K562 (cell line): ENCODE data around the gene TGFBR3L. TPM values are rescaled to one million over a fixed set of nuclear protein-coding genes. Genes with fewer than 3 reads are reported as not detected.

Source experiments
- BHLHE40 ChIP-seq: IDR thresholded peaks from 2 replicates; pipeline ENCODE4 v1.6.1; 2011; ENCODE audit warnings: low read length, improper control_type of control experiment
- CCNT2 ChIP-seq: IDR thresholded peaks from 2 replicates; pipeline ENCODE4 v1.6.1; 2011; ENCODE audit warnings: borderline replicate concordance, low read depth, mild to moderate bottlenecking, moderate library complexity, mixed read lengths, low read length; ENCODE audit not compliant: insufficient read length; ENCODE audit errors: extremely low read depth
- ETV1 ChIP-seq: fragments of 450-650 bp; conservative IDR thresholded peaks from 2 replicates; pipeline ENCODE4 v1.6.1; 2016; ENCODE audit warnings: missing genetic modification characterization, control low read depth, low read depth, missing compliant biosample characterization
- FOXJ3 ChIP-seq: sonication (generic); formaldehyde crosslinking; IDR thresholded peaks from 2 replicates; pipeline ENCODE4 v1.4.0; 2020; ENCODE audit warnings: mild to moderate bottlenecking, missing genetic modification reagents
- MTA2 ChIP-seq: fragments of 450-650 bp; IDR thresholded peaks from 2 replicates; pipeline ENCODE4 v1.6.1; 2016; ENCODE audit warnings: low read depth
- NR1H2 ChIP-seq: sonication (generic); formaldehyde crosslinking; IDR thresholded peaks from 2 replicates; pipeline ENCODE4 v1.4.0; 2020; ENCODE audit warnings: mild to moderate bottlenecking, missing genetic modification reagents
- NUFIP1 ChIP-seq: fragments of 450-650 bp; IDR thresholded peaks from 2 replicates; pipeline ENCODE4 v1.6.1; 2018; ENCODE audit not compliant: partially characterized antibody
- ZNF146 ChIP-seq: IDR thresholded peaks from one replicate; pipeline ENCODE4 v1.6.1; 2018; ENCODE audit warnings: missing compliant biosample characterization; ENCODE audit not compliant: unreplicated experiment
- polyA plus RNA-seq, 8 experiments: library from polyadenylated mRNA; depleted of rRNA in 4 of 8; stranded (reverse) in 5 of 8; unstranded in 3 of 8; fragments of >200 nt; fragmentation: Nextera tagmentation in 2 of 8; fragmentation: Illumina TruSeq in 1 of 8; extraction: Ambion mirVana in 2 of 8; extraction: Trizol in 1 of 8; gene quantifications; 2 replicates each; pipeline versions ENCODE4 v1.2.1 to v1.2.3, GENCODE V29; 2011 to 2014; ENCODE audit warnings: inconsistent platforms in 1 of 8, missing spikeins in 1 of 8
- total RNA-seq, 7 experiments: library from RNA; depleted of rRNA in 6 of 7; stranded (reverse); fragments of >200 nt in 6 of 7; fragmentation: Illumina TruSeq in 2 of 7; extraction: Trizol in 2 of 7; gene quantifications; 2 replicates each; pipeline versions ENCODE4 v1.2.1 to v1.2.3, GENCODE V29; 2011 to 2021; ENCODE audit warnings: low replicate concordance in 1 of 7
- TF ChIP-seq, protein P1 (sequence below): fragments of 450-650 bp; IDR thresholded peaks from 2 replicates; pipeline ENCODE4 v1.6.1; 2018; ENCODE audit not compliant: partially characterized antibody
- TF ChIP-seq, protein P2 (sequence below), 2 experiments: IDR thresholded peaks; 2 replicates each; pipeline ENCODE4 v1.6.1; 2011; ENCODE audit warnings: borderline replicate concordance in 1 of 2, control low read depth in 1 of 2, low read depth in 1 of 2, low read length in 1 of 2, mild to moderate bottlenecking in 1 of 2, mixed read lengths in 1 of 2, moderate library complexity in 1 of 2; ENCODE audit not compliant: insufficient read depth in 1 of 2, insufficient read length in 1 of 2, poor library complexity in 1 of 2, severe bottlenecking in 1 of 2; ENCODE audit errors: extremely low read depth in 1 of 2
- TF ChIP-seq, protein P3 (sequence below): fragments of 450-650 bp; IDR thresholded peaks from 2 replicates; pipeline ENCODE4 v1.6.1; 2014; ENCODE audit warnings: low read depth, mild to moderate bottlenecking, moderate library complexity, borderline replicate concordance
- TF ChIP-seq, protein P4 (sequence below): fragments of 250-450 bp; sonication (Bioruptor Pico); IDR thresholded peaks from 2 replicates; pipeline ENCODE4 v1.9.0; 2021; ENCODE audit warnings: mild to moderate bottlenecking, inconsistent platforms
- TF ChIP-seq, protein P5 (sequence below): sonication (generic); formaldehyde crosslinking; IDR thresholded peaks from 2 replicates; pipeline ENCODE4 v1.8.1; 2023; ENCODE audit warnings: mild to moderate bottlenecking, missing genetic modification reagents, moderate library complexity
- TF ChIP-seq, protein P6 (sequence below): IDR thresholded peaks from 2 replicates; pipeline ENCODE4 v1.6.1; 2011; ENCODE audit not compliant: insufficient read length; ENCODE audit errors: extremely low read depth

The TGFBR3L gene
- total and polyA plus RNA-seq, 9 of the 15 experiments (the other 6 are each of a cell fraction or from before 2014, with no cell fraction given), result not detected

DNA sequence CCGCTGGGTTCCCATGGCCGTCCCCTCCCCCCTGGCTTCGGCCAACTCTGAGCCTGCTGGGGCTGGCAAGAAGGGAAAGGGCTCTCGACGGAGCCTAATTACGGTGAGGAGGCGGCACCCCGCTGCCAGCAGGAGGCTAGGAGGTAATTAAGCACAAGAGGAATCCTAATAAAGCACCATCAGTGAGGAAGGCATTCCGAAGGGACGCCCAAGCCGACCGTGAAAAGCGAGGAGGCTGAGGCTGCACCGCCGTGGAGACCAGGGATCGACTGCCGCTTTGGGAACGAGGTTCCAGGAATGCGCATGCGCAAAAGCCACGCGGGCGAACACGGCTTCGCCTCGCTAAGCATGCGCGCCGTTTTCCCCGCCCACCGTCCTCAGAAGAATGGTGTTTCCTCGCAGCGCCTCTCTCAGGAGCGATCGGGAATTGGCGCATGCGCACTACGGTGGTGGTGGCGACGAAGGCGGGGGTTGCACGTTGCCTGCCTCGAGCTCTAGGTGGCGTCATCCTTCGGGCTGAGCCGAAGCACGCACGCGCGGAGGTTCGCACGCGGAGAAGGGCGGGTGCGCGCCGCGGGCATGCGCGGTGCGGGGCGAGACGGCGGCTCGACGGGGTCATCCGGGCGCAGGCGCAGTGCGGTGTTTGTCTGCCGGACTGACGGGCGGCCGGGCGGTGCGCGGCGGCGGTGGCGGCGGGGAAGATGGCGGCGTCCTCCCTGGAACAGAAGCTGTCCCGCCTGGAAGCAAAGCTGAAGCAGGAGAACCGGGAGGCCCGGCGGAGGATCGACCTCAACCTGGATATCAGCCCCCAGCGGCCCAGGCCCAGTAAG lies 11.2 kb upstream of the TGFBR3L start, which contains the start of gene MAP2K7 (continued):
- TF ChIP-seq, protein P1, sequence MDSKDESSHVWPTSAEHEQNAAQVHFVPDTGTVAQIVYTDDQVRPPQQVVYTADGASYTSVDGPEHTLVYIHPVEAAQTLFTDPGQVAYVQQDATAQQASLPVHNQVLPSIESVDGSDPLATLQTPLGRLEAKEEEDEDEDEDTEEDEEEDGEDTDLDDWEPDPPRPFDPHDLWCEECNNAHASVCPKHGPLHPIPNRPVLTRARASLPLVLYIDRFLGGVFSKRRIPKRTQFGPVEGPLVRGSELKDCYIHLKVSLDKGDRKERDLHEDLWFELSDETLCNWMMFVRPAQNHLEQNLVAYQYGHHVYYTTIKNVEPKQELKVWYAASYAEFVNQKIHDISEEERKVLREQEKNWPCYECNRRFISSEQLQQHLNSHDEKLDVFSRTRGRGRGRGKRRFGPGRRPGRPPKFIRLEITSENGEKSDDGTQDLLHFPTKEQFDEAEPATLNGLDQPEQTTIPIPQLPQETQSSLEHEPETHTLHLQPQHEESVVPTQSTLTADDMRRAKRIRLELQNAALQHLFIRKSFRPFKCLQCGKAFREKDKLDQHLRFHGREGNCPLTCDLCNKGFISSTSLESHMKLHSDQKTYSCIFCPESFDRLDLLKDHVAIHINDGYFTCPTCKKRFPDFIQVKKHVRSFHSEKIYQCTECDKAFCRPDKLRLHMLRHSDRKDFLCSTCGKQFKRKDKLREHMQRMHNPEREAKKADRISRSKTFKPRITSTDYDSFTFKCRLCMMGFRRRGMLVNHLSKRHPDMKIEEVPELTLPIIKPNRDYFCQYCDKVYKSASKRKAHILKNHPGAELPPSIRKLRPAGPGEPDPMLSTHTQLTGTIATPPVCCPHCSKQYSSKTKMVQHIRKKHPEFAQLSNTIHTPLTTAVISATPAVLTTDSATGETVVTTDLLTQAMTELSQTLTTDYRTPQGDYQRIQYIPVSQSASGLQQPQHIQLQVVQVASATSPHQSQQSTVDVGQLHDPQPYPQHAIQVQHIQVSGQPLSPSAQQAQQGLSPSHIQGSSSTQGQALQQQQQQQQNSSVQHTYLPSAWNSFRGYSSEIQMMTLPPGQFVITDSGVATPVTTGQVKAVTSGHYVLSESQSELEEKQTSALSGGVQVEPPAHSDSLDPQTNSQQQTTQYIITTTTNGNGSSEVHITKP, result no peak
- TF ChIP-seq NUFIP1 (no peak), ZNF146 (CRISPR knock-in tag) (no peak), CCNT2 (peak; percentile 79), MTA2 (no peak), BHLHE40 (peak; percentile 83), NR1H2 (CRISPR knock-in tag) (0 out of 2 replicates have a peak, but pooled peaks have one; percentile 13), ETV1 (no peak), FOXJ3 (CRISPR knock-in tag) (no peak)
- TF ChIP-seq, protein P2, sequence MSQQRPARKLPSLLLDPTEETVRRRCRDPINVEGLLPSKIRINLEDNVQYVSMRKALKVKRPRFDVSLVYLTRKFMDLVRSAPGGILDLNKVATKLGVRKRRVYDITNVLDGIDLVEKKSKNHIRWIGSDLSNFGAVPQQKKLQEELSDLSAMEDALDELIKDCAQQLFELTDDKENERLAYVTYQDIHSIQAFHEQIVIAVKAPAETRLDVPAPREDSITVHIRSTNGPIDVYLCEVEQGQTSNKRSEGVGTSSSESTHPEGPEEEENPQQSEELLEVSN (IDR thresholded peaks at IDR 0.05; ENCODE audit: borderline replicate concordance in 1 of 2, extremely low read depth in 1 of 2, insufficient read depth in 1 of 2, insufficient read length in 1 of 2, low read depth in 1 of 2, low read length in 1 of 2, poor library complexity in 1 of 2, severe bottlenecking in 1 of 2), result peak; percentile 97
- TF ChIP-seq, protein P3, sequence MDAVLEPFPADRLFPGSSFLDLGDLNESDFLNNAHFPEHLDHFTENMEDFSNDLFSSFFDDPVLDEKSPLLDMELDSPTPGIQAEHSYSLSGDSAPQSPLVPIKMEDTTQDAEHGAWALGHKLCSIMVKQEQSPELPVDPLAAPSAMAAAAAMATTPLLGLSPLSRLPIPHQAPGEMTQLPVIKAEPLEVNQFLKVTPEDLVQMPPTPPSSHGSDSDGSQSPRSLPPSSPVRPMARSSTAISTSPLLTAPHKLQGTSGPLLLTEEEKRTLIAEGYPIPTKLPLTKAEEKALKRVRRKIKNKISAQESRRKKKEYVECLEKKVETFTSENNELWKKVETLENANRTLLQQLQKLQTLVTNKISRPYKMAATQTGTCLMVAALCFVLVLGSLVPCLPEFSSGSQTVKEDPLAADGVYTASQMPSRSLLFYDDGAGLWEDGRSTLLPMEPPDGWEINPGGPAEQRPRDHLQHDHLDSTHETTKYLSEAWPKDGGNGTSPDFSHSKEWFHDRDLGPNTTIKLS, result peak; percentile 80
- TF ChIP-seq, protein P4, sequence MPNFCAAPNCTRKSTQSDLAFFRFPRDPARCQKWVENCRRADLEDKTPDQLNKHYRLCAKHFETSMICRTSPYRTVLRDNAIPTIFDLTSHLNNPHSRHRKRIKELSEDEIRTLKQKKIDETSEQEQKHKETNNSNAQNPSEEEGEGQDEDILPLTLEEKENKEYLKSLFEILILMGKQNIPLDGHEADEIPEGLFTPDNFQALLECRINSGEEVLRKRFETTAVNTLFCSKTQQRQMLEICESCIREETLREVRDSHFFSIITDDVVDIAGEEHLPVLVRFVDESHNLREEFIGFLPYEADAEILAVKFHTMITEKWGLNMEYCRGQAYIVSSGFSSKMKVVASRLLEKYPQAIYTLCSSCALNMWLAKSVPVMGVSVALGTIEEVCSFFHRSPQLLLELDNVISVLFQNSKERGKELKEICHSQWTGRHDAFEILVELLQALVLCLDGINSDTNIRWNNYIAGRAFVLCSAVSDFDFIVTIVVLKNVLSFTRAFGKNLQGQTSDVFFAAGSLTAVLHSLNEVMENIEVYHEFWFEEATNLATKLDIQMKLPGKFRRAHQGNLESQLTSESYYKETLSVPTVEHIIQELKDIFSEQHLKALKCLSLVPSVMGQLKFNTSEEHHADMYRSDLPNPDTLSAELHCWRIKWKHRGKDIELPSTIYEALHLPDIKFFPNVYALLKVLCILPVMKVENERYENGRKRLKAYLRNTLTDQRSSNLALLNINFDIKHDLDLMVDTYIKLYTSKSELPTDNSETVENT (CRISPR knock-in tag), result peak; percentile 27; the same call in 1 of the 2 replicates
- TF ChIP-seq, protein P5, sequence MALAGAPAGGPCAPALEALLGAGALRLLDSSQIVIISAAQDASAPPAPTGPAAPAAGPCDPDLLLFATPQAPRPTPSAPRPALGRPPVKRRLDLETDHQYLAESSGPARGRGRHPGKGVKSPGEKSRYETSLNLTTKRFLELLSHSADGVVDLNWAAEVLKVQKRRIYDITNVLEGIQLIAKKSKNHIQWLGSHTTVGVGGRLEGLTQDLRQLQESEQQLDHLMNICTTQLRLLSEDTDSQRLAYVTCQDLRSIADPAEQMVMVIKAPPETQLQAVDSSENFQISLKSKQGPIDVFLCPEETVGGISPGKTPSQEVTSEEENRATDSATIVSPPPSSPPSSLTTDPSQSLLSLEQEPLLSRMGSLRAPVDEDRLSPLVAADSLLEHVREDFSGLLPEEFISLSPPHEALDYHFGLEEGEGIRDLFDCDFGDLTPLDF (CRISPR knock-in tag), result no peak; the same call in 1 of the 2 replicates
- TF ChIP-seq, protein P6, sequence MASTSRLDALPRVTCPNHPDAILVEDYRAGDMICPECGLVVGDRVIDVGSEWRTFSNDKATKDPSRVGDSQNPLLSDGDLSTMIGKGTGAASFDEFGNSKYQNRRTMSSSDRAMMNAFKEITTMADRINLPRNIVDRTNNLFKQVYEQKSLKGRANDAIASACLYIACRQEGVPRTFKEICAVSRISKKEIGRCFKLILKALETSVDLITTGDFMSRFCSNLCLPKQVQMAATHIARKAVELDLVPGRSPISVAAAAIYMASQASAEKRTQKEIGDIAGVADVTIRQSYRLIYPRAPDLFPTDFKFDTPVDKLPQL, result no peak
